KMS-11 (cell line): ENCODE data around the gene PPP1R26.

ENCODE experiments used
- H2AFZ ChIP-seq: fragments of 200-600 bp; sonication (generic); 2 replicates; pipeline ENCODE4 v1.6.1; 2016; ENCODE audit warnings: antibody characterized with exemption, mixed run types, low read depth
- H3K27ac ChIP-seq: fragments of 200-600 bp; sonication (generic); 2 replicates; pipeline ENCODE4 v1.6.1; 2016; ENCODE audit warnings: mild to moderate bottlenecking, mixed run types
- H3K27me3 ChIP-seq: fragments of 200-600 bp; sonication (generic); 2 replicates; pipeline ENCODE4 v1.6.1; 2017; ENCODE audit warnings: mild to moderate bottlenecking, low read depth, mixed run types, moderate library complexity; ENCODE audit not compliant: insufficient read depth
- H3K36me3 ChIP-seq: fragments of 200-600 bp; sonication (generic); 2 replicates; pipeline ENCODE4 v1.6.1; 2017; ENCODE audit warnings: mild to moderate bottlenecking, mixed run types; ENCODE audit not compliant: insufficient read depth
- H3K4me1 ChIP-seq: fragments of 200-600 bp; sonication (generic); 2 replicates; pipeline ENCODE4 v1.6.1; 2016; ENCODE audit warnings: mild to moderate bottlenecking, low read depth, mixed run types; ENCODE audit not compliant: poor library complexity, severe bottlenecking
- H3K4me2 ChIP-seq: fragments of 200-600 bp; sonication (generic); 2 replicates; pipeline ENCODE4 v1.7.0; 2016; ENCODE audit warnings: mild to moderate bottlenecking, mixed run types
- H3K4me3 ChIP-seq: fragments of 200-600 bp; sonication (generic); IDR thresholded peaks from 2 replicates; pipeline ENCODE4 v1.6.1; 2017; ENCODE audit warnings: low read depth, low read length, mixed read lengths; ENCODE audit not compliant: insufficient read depth
- H3K79me2 ChIP-seq: fragments of 200-600 bp; sonication (generic); 2 replicates; pipeline ENCODE4 v1.6.1; 2016; ENCODE audit warnings: low read depth, mixed run types; ENCODE audit not compliant: insufficient read depth
- H3K9ac ChIP-seq: fragments of 200-600 bp; sonication (generic); 2 replicates; pipeline ENCODE4 v1.6.1; 2016; ENCODE audit warnings: mild to moderate bottlenecking, mixed run types
- H4K20me1 ChIP-seq: fragments of 200-600 bp; sonication (generic); 2 replicates; pipeline ENCODE4 v1.6.1; 2016; ENCODE audit warnings: mild to moderate bottlenecking, mixed run types; ENCODE audit not compliant: insufficient read depth
- TF ChIP-seq, protein P1 (sequence below): fragments of 200-600 bp; sonication (generic); conservative IDR thresholded peaks from 2 replicates; pipeline ENCODE4 v1.6.1; 2017; ENCODE audit warnings: low read depth, mild to moderate bottlenecking, antibody characterized with exemption, low read length, moderate library complexity, mixed read lengths

The PPP1R26 gene

DNA sequence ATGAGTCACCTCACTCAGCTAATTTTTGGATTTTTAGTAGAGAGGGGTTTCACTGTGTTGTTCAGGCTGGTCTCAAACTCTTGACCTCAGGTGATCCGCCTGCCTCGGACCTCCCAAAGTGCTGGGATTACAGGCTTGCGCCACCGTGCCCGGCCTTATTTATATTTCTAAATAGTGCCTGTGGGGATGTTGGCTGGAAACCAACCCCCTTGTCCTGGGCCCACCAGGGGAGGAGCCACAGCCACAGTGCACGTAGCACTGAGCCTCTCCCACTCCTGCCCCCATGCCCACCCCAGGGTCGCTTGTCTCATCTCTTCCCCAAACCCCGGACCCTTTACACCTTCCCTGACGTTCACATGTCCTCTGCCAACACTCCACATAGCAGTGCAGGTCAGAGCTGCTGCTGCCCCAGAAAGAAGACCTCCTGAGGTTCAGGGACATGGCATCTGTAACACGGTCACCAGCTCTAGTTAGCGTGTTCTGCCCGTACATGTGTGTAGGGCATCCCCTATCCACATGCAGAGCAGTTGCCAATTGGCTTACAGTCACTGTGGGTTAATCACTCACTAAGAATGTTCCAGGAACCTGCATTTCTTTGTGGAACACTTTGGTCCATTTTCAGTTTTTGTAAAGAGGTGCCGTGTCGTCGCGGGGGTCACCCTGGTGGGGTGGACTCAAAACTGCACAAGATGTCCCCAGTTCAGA lies 10.7 kb downstream of the PPP1R26 start:
- no peaks in the 10 kb centered on the region for H3K4me1 ChIP-seq
- no peak overlapping the region for H2AFZ ChIP-seq
- TF ChIP-seq, protein P1, sequence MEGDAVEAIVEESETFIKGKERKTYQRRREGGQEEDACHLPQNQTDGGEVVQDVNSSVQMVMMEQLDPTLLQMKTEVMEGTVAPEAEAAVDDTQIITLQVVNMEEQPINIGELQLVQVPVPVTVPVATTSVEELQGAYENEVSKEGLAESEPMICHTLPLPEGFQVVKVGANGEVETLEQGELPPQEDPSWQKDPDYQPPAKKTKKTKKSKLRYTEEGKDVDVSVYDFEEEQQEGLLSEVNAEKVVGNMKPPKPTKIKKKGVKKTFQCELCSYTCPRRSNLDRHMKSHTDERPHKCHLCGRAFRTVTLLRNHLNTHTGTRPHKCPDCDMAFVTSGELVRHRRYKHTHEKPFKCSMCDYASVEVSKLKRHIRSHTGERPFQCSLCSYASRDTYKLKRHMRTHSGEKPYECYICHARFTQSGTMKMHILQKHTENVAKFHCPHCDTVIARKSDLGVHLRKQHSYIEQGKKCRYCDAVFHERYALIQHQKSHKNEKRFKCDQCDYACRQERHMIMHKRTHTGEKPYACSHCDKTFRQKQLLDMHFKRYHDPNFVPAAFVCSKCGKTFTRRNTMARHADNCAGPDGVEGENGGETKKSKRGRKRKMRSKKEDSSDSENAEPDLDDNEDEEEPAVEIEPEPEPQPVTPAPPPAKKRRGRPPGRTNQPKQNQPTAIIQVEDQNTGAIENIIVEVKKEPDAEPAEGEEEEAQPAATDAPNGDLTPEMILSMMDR: no peak
- H3K27ac ChIP-seq: no peak overlapping the region
- no peak overlapping the region for H3K4me3 ChIP-seq
- H4K20me1 ChIP-seq: no peaks in the 10 kb centered on the region
- no peak overlapping the region for H3K4me2 ChIP-seq
- no peak overlapping the region for H3K9ac ChIP-seq
- H3K27me3 ChIP-seq: peaks cover 37% of the 10 kb centered on the region; the same call in 1 of the 2 replicates
- H3K79me2 ChIP-seq: no peaks in the 10 kb centered on the region
- H3K36me3 ChIP-seq: no peaks in the 10 kb centered on the region

DNA sequence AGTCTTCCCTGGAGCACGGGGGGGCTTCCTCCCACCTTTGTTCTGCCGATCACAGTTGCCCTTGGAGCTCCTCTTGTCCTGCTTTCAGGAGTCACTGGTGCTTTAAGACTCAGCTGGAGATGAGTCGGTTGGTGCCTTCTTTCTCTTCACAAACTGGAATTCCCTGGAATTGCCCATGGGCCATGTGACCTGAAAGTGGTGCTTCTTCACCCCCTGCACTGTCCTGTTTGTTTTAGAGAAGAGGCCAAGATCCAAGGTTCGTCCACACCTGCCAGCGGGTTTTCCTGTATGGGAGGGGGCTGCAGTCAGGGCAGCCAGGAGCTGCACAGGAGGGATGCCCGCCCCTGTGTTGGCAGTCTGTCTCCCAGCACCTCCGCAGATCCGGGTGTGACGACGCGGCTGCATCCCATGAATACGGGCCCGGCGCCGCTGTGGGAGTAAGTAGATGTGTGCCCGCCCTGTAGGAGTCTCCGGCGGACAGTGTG lies 11.4 kb downstream of the PPP1R26 start:
- peaks cover 40% of the 10 kb centered on the region; the same call in 1 of the 2 replicates for H3K27me3 ChIP-seq
- H2AFZ ChIP-seq: no peak overlapping the region
- TF ChIP-seq, protein P1: no peak
- no peaks in the 10 kb centered on the region for H4K20me1 ChIP-seq
- H3K27ac ChIP-seq: no peak overlapping the region
- H3K36me3 ChIP-seq: no peaks in the 10 kb centered on the region
- H3K9ac ChIP-seq: no peak overlapping the region
- H3K79me2 ChIP-seq: no peaks in the 10 kb centered on the region
- H3K4me2 ChIP-seq: no peak overlapping the region
- no peak overlapping the region for H3K4me3 ChIP-seq
- no peaks in the 10 kb centered on the region for H3K4me1 ChIP-seq

DNA sequence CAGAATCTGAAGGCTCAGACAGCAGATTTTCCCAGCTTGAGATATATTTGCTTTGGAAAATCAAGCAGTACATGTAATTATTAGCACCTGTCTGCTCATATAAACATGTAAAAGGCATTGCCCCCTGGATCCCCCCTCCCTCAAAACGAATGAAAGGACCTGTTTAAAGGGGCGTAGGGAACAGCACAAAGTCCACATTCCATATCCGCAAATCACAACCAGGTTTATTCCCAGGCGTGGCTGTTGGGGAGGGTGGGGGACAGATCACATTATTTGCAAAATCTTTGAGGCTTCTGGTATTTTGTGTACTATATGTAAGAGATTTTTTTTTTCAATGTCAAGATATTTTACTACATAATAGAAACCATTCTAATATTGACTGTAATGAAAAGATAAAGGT lies 12.2 kb downstream of the PPP1R26 start:
- Histone ChIP-seq H4K20me1 (no peaks in the 10 kb centered on the region), H3K27me3 (peaks cover 42% of the 10 kb centered on the region; the same call in 1 of the 2 replicates), H3K4me2 (no peak overlapping the region), H3K79me2 (no peaks in the 10 kb centered on the region), H3K4me1 (no peaks in the 10 kb centered on the region), H3K9ac (no peak overlapping the region), H3K27ac (no peak overlapping the region), H3K4me3 (no peak overlapping the region), H2AFZ (no peak overlapping the region), H3K36me3 (no peaks in the 10 kb centered on the region)
- TF ChIP-seq, protein P1: no peak

DNA sequence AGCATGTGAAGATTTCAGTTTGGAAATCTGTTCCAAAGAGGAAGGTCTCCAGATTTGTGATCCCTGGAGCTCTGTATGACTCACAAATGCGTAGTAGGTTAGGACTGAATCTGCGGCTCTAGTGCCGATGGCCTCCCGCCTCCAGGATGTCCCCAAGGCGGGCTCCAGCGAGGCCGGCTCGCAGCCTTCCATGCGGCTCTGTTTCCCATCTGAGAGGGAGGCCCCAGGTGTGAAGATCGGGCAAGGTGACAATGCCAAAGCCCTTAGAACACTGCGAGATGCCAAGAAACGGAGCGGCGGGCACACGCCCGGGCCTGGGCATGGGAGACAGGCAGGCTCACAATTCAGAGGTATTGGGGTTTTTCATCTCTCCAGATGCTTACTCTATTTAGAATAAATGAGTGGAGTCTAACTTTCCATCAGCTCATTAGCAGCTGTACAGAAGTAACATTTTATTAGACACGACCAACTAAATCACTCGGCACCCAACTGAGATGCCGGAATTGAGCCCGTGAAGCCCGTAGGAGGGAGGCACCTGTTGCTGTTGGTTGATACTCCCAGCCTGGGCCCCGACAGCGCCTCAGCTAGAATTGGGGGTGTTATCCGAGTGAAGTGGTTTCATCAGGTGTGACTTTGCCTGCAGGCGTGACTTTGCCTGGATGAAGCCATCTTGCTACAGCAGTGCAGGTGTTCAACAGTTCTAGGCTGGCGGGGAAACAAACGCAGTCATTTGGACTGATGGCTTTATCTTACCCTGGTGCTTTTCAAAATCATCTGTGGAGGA lies 13.5 kb downstream of the PPP1R26 start:
- TF ChIP-seq, protein P1: no peak
- no peak overlapping the region for H3K4me2 ChIP-seq
- no peak overlapping the region for H3K27ac ChIP-seq
- H3K4me3 ChIP-seq: no peak overlapping the region
- no peak overlapping the region for H2AFZ ChIP-seq
- H4K20me1 ChIP-seq: no peaks in the 10 kb centered on the region
- H3K36me3 ChIP-seq: no peaks in the 10 kb centered on the region
- H3K79me2 ChIP-seq: no peaks in the 10 kb centered on the region
- peaks cover 44% of the 10 kb centered on the region; the same call in 1 of the 2 replicates for H3K27me3 ChIP-seq
- H3K9ac ChIP-seq: no peak overlapping the region
- H3K4me1 ChIP-seq: no peaks in the 10 kb centered on the region
